HS-5 (cell line): ENCODE results near the gene NAT14.
A peak's percentile ranks its signal among the peaks of the same experiment; 100 is the strongest.
"Not testable (repeated sequence)": the region's sequence is repeated elsewhere in the genome, so short reads cannot be mapped to it uniquely, and the experiment has no call there.

ENCODE experiments used
- DNase-seq: peaks from one replicate; pipeline ENCODE4 v3.0.0-alpha.2; 2012; ENCODE audit warnings: low read depth

NAT14 gene

DNA sequence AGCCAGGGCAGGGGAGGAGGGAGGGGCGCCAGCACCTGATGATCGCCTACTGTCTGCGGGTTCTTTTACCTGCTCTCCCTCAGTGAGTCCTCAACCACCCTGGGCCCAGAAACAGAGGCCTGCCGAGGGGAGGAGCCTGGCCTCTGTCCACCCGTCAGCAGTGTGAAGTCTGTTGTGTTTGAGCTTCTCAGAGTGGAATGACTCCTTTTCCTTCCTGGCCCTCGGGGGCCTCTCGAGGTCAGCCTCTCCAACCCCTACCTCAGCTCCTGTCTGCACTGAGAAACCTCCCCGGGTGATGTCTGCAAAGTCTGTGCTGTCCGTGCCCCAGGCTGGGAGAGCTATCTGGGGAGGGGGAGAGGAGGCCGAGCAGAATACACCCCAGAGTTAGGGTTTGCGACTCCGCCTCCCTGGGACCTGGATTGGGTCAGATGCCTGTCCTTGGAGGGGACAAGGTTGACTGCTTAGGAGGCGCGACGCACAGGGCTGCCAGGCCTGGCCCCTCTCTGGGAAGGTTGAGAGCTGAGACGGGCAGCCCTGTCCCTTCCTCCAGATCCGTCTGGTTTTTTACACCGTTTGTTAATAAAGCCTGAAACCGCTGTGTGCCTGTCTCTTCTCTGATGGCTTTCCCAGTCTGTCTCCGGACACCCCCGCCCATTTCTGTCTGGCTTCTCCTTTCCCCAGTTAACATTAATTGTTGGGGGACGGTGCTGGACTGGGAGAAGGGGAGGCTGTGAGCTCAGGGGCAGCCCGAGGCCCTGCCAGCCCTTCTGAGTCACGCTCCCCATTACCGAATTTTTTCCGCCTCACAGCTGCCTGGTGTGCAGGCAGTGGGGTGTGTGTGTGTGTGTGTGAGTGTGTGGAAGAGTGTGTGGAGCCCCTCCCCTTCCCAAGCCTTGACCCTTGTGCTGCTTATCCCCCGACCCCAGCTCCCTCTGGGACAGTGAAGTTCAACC is 2.3 kb downstream of the NAT14 start:
- DNase-seq = peak; percentile 78

DNA sequence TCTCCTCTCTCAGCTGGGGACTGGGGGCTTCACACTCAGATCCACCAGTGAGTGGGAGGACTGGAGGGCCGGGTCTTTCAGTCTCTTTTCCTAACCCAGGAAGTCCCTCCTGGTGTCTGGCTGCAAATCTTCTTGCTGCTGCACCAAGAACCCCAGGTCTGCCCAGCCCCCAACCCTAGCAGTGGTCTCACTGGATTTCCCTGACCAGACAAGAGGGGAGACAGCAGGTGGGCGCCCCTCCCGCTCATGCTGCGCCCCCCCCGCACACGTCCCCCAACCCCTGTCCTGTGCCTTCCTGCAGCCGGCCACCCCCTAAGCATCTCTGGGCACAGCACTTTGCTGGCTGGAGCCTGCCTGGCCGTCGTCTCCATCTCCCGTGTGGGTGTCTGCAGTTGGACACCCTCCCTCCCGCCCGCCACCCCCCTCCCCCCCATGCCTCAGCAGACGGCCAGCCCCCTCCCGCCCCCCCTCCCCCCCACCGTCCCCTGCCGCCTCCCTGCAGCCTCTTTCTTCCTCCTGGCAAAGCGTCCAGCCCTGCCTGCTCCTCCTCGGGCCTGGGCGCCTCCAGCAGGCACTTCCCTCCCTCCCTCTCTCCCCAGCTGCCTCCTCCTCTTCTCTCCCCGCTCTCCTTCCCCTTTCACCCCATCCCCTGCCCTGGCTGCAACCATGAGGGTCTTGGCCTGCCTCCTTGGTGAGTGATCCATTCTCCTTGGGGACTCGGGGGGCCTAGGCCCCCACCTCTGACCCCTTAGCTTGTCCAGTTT is 3.1 kb downstream of the NAT14 start, which contains the start of gene SSC5D:
Gene SSC5D, plus strand, starts transcription at position 513 of the 764 bp plus-strand sequence. Its CDS starts 154 bp downstream, at position 667.
- DNase-seq = no peak

- DNase-seq = no peak
Observed at GRCh38 chr19:55488986-55489710, 4.2 kb downstream of the NAT14 start.

GRCh38 chr19:55489711-55490477 is 4.9 kb downstream of the NAT14 start:
- DNase-seq = no peak

- no peak for DNase-seq
Observed at GRCh38 chr19:55490478-55491432, 5.8 kb downstream of the NAT14 start.

DNA sequence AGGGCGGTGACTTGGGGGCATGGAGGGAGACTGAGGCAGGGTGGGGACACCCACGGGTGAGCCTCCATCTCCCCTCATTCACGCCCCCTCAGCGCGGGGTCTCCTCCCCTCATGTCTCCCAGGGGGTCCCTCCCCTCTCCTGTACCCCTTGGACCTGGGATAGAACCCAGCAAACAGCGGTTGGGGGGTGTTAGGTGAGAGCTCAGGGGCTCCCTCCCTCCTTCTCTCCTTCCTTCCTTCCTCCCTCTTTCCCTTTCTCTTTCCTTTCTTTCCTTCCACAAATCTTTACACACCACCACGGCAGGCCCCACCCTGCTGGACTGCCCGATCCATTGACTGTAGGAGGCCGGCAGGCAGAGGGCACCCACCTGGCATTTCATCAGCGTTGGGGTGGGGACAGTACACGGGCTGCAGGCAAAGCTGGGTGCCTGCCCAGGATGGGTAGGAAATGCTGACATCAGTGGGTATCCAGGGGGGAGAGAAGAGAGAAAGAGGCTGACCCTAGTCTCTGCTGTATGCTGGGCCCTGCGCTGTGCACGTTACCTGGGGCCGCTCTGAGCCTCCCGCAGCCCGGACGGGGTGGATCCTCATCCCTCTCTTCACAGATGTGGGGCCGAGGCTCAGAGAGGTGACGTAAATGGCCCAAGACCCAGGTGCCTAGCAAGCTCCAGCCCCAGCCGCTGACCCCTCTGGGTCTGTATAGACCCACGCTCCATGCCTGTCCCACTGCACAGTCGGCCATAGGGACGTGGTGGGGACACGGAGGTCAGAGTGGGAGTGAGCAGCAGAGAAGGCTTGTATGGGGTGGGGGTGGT is 6.8 kb downstream of the NAT14 start:
- DNase-seq = no peak

- DNase-seq = no peak
Observed at GRCh38 chr19:55492362-55492944, 7.5 kb downstream of the NAT14 start.

GRCh38 chr19:55493052-55493644 is 8.2 kb downstream of the NAT14 start:
- DNase-seq = peak; percentile 35

DNA sequence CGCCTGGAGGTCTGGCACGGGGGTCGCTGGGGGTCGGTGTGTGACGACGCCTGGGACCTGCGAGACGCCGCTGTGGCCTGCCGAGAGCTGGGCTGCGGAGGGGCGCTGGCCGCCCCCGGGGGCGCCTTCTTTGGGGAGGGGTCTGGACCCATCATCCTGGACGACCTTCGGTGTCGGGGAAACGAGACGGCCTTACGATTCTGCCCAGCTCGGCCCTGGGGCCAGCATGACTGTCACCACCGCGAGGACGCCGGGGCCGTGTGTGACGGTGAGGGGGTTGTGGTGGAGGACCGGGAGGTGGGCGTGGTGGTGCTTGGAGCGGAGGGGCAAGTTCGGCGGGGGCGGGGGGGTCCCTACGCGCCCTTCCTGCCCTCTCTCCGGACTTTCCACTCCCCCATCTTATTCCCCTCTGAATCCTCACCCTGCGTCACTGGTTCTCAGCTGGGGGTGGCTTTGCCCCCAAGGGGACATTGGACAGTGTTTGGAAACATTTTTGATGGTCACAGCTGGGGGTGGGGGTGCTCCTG is 8.7 kb downstream of the NAT14 start:
- no peak for DNase-seq

DNA sequence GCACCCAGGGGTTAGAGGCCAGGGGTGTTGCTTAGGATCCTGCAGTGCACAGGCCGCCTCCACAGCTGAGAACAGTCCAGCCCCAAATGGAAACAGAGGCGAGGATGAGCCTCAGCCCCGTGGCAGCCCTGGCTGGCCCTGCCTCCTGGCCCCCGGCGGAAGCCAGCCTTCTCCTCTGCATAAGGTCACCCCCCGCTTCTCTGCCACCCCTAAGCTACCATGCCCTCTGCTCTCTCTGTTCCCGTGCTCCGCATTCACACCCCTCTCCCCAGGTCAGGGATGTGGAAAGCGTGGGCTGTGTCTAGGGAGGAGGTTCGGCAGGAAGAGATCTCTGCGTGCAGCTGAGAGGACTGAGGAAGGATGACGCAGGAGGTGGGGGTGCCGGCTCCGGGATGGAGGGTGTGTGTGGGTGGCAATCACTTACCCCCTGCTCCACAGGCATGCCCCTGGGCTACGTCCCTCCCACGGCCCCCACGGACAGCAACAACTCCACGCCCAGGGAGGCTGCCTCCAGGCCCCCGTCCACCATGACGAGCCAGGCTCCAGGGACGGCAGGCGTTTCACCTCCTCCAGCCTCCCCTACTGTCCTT is 9.3 kb downstream of the NAT14 start:
- DNase-seq = peak; percentile 45

DNA sequence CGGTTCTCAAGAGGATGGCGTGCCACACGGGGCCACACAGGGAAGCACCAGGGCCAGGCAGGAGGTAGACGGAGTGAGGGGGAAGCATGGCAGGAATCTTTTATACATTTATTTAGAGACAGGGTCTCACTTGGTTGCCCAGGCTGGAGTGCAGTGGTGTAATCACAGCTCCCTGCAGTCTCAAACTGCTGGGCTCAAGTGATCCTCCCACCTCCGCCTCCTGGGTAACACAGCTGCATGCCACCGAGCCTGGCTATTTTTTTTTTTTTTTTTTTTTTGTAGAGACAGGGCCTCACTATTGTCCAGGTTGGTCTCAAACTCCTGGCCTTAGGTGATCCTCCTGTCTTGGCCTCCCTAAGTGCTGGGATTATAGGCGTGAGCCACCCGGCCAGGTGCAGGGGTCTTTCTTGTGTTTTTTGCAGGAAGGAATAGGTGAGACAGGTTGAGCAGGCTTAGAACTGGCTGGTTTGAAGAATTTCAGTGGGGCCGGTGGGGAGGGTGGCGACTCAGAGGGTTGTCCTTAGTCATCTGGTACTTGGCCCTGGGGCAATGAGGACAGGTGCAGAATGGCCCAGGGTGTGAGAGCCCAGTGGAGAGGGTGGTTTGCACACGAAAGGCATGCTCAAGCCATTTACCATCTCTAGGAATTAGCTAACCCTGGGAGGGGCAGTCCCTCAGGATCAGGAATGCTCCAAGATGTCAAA is 10.8 kb downstream of the NAT14 start:
- no peak for DNase-seq

- DNase-seq = not testable (repeated sequence)
Observed at GRCh38 chr19:55496820-55497219, 11.8 kb downstream of the NAT14 start.

GRCh38 chr19:55497763-55498162 is 12.8 kb downstream of the NAT14 start:
- DNase-seq = no peak

- DNase-seq = no peak
Observed at GRCh38 chr19:55498246-55498840, 13.4 kb downstream of the NAT14 start.

DNA sequence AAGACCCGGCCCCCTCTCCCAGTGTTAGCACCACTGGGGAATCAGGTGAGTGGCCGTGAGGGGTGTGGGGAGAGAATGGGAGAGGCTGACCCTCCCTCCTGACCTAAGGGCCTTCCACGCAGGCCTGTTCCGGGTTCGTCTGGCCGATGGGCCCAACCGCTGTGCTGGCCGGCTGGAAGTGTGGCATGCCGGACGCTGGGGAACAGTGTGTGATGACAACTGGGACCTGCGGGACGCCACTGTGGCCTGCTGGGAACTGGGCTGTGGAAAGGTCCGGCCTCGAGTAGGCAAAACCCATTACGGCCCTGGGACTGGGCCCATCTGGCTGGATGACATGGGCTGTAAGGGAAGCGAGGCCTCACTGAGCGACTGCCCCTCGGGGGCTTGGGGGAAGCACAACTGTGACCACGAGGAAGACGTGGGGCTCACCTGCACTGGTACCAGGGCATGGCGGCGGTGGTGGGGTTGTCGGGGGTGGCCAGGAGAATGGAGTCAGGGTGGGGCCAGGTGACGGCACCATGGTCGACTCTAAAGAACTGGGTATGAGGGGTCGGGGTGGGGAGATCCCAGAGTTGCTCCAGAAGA is 15.5 kb downstream of the NAT14 start:
- DNase-seq = no peak

DNA sequence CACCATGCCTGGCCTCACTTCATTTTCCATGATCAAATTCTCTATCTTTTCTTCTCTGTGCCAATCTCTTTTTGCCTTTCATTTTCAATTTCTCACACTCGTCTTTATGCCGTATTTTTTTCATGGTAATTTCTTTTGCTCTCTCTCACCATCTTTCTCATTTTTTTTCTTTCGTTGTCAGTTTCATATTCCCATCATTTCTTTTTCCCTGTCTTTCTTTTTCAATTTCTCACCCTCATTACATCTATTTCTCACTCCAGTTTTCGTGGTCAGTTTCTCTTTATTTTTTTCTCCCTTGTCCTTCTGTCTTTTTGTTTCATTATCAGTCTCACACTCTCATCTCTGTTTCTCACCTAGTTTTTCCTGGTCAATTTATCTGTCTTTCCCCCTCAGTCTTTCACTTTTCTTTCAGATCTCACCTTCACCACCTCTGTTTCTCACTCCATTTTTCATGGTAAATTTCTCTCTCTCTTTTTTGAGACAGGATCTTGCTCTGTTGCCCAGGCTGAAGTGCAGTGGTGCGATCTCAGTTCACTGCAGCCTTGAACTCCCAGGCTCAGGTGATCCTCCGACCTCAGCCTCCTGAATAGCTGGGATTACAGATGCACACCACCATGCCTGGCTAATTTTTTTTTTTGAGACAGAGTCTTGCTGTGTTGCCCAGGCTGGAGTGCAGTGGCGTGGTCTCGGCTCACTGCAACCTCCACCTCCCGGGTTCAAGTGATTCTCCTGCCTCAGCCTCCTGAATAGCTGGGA is 17.4 kb downstream of the NAT14 start:
- no peak for DNase-seq
